Ishikawa (cell line): ENCODE measurements around the gene QSOX2.

Experiments used
- CREB1 ChIP-seq: IDR thresholded peaks from 2 replicates; pipeline ENCODE4 v1.6.1; 2012; ENCODE audit warnings: low read depth
- EP300 ChIP-seq: IDR thresholded peaks from 2 replicates; pipeline ENCODE4 v1.6.1; 2012; ENCODE audit warnings: borderline replicate concordance
- FOXM1 ChIP-seq: IDR thresholded peaks from 2 replicates; pipeline ENCODE4 v1.6.1; 2012; ENCODE audit warnings: low read depth, borderline replicate concordance
- MAX ChIP-seq: IDR thresholded peaks from 2 replicates; pipeline ENCODE4 v1.6.1; 2012
- RAD21 ChIP-seq: IDR thresholded peaks from 2 replicates; pipeline ENCODE4 v1.6.1; 2012; ENCODE audit warnings: low read depth
- TAF1 ChIP-seq: IDR thresholded peaks from 2 replicates; pipeline ENCODE4 v1.6.1; 2012; ENCODE audit warnings: low read depth, mild to moderate bottlenecking
- TF ChIP-seq, protein P1 (sequence below): IDR thresholded peaks from 2 replicates; pipeline ENCODE4 v1.6.1; 2012; ENCODE audit warnings: low read depth, mild to moderate bottlenecking

- TF ChIP-seq RAD21 (no peak), TAF1 (no peak), EP300 (no peak), CREB1 (no peak), FOXM1 (no peak), MAX (no peak)
- TF ChIP-seq, protein P1, sequence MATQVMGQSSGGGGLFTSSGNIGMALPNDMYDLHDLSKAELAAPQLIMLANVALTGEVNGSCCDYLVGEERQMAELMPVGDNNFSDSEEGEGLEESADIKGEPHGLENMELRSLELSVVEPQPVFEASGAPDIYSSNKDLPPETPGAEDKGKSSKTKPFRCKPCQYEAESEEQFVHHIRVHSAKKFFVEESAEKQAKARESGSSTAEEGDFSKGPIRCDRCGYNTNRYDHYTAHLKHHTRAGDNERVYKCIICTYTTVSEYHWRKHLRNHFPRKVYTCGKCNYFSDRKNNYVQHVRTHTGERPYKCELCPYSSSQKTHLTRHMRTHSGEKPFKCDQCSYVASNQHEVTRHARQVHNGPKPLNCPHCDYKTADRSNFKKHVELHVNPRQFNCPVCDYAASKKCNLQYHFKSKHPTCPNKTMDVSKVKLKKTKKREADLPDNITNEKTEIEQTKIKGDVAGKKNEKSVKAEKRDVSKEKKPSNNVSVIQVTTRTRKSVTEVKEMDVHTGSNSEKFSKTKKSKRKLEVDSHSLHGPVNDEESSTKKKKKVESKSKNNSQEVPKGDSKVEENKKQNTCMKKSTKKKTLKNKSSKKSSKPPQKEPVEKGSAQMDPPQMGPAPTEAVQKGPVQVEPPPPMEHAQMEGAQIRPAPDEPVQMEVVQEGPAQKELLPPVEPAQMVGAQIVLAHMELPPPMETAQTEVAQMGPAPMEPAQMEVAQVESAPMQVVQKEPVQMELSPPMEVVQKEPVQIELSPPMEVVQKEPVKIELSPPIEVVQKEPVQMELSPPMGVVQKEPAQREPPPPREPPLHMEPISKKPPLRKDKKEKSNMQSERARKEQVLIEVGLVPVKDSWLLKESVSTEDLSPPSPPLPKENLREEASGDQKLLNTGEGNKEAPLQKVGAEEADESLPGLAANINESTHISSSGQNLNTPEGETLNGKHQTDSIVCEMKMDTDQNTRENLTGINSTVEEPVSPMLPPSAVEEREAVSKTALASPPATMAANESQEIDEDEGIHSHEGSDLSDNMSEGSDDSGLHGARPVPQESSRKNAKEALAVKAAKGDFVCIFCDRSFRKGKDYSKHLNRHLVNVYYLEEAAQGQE: no peak
Measured at GRCh38 chr9:136189394-136190236, 56.0 kb downstream of the QSOX2 start.
